Breast epithelium (tissue), 4 donors: ENCODE measurements around the gene SLC1A7. TPM values are rescaled to one million over a fixed set of nuclear protein-coding genes. Genes with fewer than 3 reads are reported as not detected.

ENCODE experiments used
- DNase-seq, 2 donors: peaks; one replicate each; pipeline ENCODE4 v3.0.0-alpha.2; 2019; ENCODE audit warnings: low spot score in 2 of 2
- H3K27ac ChIP-seq, 2 donors: fragments of 200-600 bp; sonication (generic) in 1 of 2; one replicate each; pipeline ENCODE4 v1.5.1; 2016 to 2019; ENCODE audit warnings: mild to moderate bottlenecking in 1 of 2
- H3K27me3 ChIP-seq, 2 donors: fragments of 200-600 bp; sonication (generic) in 1 of 2; one replicate each; pipeline versions ENCODE4 v1.5.1 to v1.6.0; 2017 to 2019; ENCODE audit warnings: control low read depth in 1 of 2, mild to moderate bottlenecking in 1 of 2
- H3K36me3 ChIP-seq: fragments of 200-600 bp; one replicate; pipeline ENCODE4 v1.5.1; 2019
- H3K4me1 ChIP-seq, 2 donors: fragments of 200-600 bp; sonication (generic); one replicate each; pipeline ENCODE4 v1.5.1; 2016 to 2019; ENCODE audit warnings: control low read depth in 1 of 2
- H3K4me3 ChIP-seq, 3 donors: fragments of 200-600 bp; sonication (generic); 1 replicate in 2 of 3; 2 replicates in 1 of 3; pipeline ENCODE4 v1.5.1; 2016 to 2019; ENCODE audit warnings: mild to moderate bottlenecking in 3 of 3, moderate library complexity in 2 of 3
- H3K9me3 ChIP-seq, 2 donors: fragments of 200-600 bp; sonication (generic) in 1 of 2; one replicate each; pipeline ENCODE4 v1.5.1; 2016 to 2019; ENCODE audit warnings: control low read depth in 1 of 2
- POLR2A ChIP-seq: fragments of 450-650 bp; IDR thresholded peaks from one replicate; pipeline ENCODE4 v1.6.1; 2016; ENCODE audit warnings: antibody characterized with exemption, mild to moderate bottlenecking, moderate library complexity
- POLR2AphosphoS5 ChIP-seq, 3 donors: sonication (generic); formaldehyde crosslinking; IDR thresholded peaks; one replicate each; pipeline ENCODE4 v1.6.1; 2017; ENCODE audit warnings: antibody characterized with exemption in 3 of 3
- intact Hi-C: fragments of 100-400 bp; cut with DNase I; formaldehyde crosslinking; loops from one replicate; pipeline ENCODE4 v1.15.1; 2023; ENCODE audit warnings: low total_unique reads
- total RNA-seq, 3 donors: library from RNA; depleted of rRNA; stranded (reverse); fragments of >200 nt; gene quantifications; one replicate each; pipeline ENCODE4 v1.1.0, GENCODE V29; 2016
- TF ChIP-seq, protein P1 (sequence below), 3 donors: fragments of 450-650 bp; IDR thresholded peaks; one replicate each; pipeline ENCODE4 v1.5.1; 2016 to 2017; ENCODE audit warnings: antibody characterized with exemption in 3 of 3, mild to moderate bottlenecking in 3 of 3, moderate library complexity in 3 of 3

SLC1A7 gene
- total RNA-seq, 3 donors from 2014 or later, result 0.16 TPM; not detected in 2

- DNase-seq, result no peak
- H3K4me1 ChIP-seq, result no peaks in the 10 kb centered on the region
- H3K4me3 ChIP-seq, result no peak overlapping the region
- H3K27ac ChIP-seq, result peak overlapping the region; percentile 56 to 77
- intact Hi-C loops, result no loop called here
- TF ChIP-seq, protein P1, sequence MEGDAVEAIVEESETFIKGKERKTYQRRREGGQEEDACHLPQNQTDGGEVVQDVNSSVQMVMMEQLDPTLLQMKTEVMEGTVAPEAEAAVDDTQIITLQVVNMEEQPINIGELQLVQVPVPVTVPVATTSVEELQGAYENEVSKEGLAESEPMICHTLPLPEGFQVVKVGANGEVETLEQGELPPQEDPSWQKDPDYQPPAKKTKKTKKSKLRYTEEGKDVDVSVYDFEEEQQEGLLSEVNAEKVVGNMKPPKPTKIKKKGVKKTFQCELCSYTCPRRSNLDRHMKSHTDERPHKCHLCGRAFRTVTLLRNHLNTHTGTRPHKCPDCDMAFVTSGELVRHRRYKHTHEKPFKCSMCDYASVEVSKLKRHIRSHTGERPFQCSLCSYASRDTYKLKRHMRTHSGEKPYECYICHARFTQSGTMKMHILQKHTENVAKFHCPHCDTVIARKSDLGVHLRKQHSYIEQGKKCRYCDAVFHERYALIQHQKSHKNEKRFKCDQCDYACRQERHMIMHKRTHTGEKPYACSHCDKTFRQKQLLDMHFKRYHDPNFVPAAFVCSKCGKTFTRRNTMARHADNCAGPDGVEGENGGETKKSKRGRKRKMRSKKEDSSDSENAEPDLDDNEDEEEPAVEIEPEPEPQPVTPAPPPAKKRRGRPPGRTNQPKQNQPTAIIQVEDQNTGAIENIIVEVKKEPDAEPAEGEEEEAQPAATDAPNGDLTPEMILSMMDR (IDR thresholded peaks at IDR 0.05), result no peak
- no peak for TF ChIP-seq POLR2A
- TF ChIP-seq POLR2AphosphoS5 (IDR thresholded peaks at IDR 0.05), result no peak
- H3K9me3 ChIP-seq, result no peaks in the 10 kb centered on the region
- no peaks in the 10 kb centered on the region for H3K27me3 ChIP-seq
- H3K36me3 ChIP-seq, result no peaks in the 10 kb centered on the region
Observed at GRCh38 chr1:53145619-53145941, 3.1 kb upstream of the SLC1A7 start.

DNA sequence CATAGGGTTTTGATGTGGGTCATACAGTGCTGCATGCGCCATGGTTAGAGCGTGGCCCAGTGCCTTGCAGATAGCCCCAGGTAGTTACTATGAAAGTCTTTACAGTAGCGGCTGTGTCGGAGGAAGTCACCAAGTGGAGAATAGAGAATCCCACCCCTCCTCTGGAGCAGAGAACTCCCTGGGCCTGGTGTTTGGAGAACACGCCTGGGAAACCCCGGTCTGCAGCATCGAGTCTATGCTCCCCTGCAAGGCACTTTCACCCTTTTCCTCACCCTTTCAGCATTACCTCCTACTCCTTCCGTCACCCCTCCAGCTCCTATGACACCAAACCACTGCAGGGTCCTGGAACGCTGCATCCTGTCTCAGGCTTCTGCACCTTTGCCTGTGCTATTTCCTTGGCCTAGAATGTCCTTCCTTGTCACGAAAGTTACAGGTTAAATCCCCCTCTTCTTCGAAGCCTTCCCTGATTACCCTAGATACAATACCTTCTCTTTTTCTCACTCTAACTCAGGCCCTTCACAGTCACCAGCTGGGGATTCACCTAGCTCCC lies 2.7 kb upstream of the SLC1A7 start:
- Histone ChIP-seq H3K27ac (no peak overlapping the region), H3K27me3 (no peaks in the 10 kb centered on the region), H3K36me3 (no peaks in the 10 kb centered on the region), H3K4me1 (no peaks in the 10 kb centered on the region), H3K4me3 (no peak overlapping the region), H3K9me3 (no peaks in the 10 kb centered on the region)
- TF ChIP-seq POLR2AphosphoS5 (IDR thresholded peaks at IDR 0.05) (no peak), POLR2A (no peak)
- TF ChIP-seq, protein P1 (IDR thresholded peaks at IDR 0.05), result no peak
- no peak for DNase-seq
- intact Hi-C loops, result no loop called here

- Histone ChIP-seq H3K36me3 (no peaks in the 10 kb centered on the region), H3K27me3 (no peaks in the 10 kb centered on the region), H3K27ac (no peak overlapping the region), H3K4me3 (no peak overlapping the region), H3K9me3 (no peaks in the 10 kb centered on the region), H3K4me1 (no peaks in the 10 kb centered on the region)
- intact Hi-C loops, result no loop called here
- no peak for TF ChIP-seq POLR2AphosphoS5 (IDR thresholded peaks at IDR 0.05)
- TF ChIP-seq POLR2A, result no peak
- TF ChIP-seq, protein P1 (IDR thresholded peaks at IDR 0.05), result no peak
- no peak for DNase-seq
Observed at GRCh38 chr1:53144201-53144600, 1.8 kb upstream of the SLC1A7 start.

GRCh38 chr1:53143527-53143926 lies 1.1 kb upstream of the SLC1A7 start:
- no peaks in the 10 kb centered on the region for H3K9me3 ChIP-seq
- TF ChIP-seq POLR2A, result no peak
- TF ChIP-seq, protein P1 (IDR thresholded peaks at IDR 0.05), result no peak
- TF ChIP-seq POLR2AphosphoS5 (IDR thresholded peaks at IDR 0.05), result no peak
- no peaks in the 10 kb centered on the region for H3K4me1 ChIP-seq
- intact Hi-C loops, result no loop called here
- no peaks in the 10 kb centered on the region for H3K36me3 ChIP-seq
- H3K27ac ChIP-seq, result no peak overlapping the region
- no peak for DNase-seq
- no peak overlapping the region for H3K4me3 ChIP-seq
- no peaks in the 10 kb centered on the region for H3K27me3 ChIP-seq

- Histone ChIP-seq H3K36me3 (no peaks in the 10 kb centered on the region), H3K27ac (no peak overlapping the region), H3K27me3 (no peaks in the 10 kb centered on the region), H3K4me1 (no peaks in the 10 kb centered on the region), H3K9me3 (peaks cover 0 to 7% of the 10 kb centered on the region in 2 donors), H3K4me3 (no peak overlapping the region)
- DNase-seq, result no peak
- intact Hi-C loops, result no loop called here
- TF ChIP-seq POLR2AphosphoS5 (IDR thresholded peaks at IDR 0.05), result no peak
- TF ChIP-seq POLR2A, result no peak
- TF ChIP-seq, protein P1 (IDR thresholded peaks at IDR 0.05), result no peak
Observed at GRCh38 chr1:53141487-53142055, 867 bp downstream of the SLC1A7 start.
